ENCODE results near the gene KLF4.

Gene KLF4

GRCh38 chr9:107439991-107440456 lies 49.5 kb downstream of the KLF4 start:
- TF ChIP-seq CTCF (IDR thresholded peaks at IDR 0.05) = no peak
- intact Hi-C loops (cut with DNase I; ENCODE audit: low total_unique reads) = no loop called here
- no peaks in the 10 kb centered on the region for H3K27me3 ChIP-seq
- no peak overlapping the region for H3K27ac ChIP-seq
- no peak overlapping the region for H3K4me3 ChIP-seq
- no peak for DNase-seq
- no peaks in the 10 kb centered on the region for H3K4me1 ChIP-seq
- H3K36me3 ChIP-seq = no peaks in the 10 kb centered on the region
- H3K9me3 ChIP-seq = no peaks in the 10 kb centered on the region

- intact Hi-C loops (cut with DNase I; ENCODE audit: low total_unique reads) = no loop called here
- H3K9me3 ChIP-seq = no peaks in the 10 kb centered on the region
- H3K36me3 ChIP-seq = no peaks in the 10 kb centered on the region
- TF ChIP-seq CTCF (IDR thresholded peaks at IDR 0.05) = no peak
- H3K27me3 ChIP-seq = no peaks in the 10 kb centered on the region
- H3K4me3 ChIP-seq = no peak overlapping the region
- H3K4me1 ChIP-seq = no peaks in the 10 kb centered on the region
- DNase-seq = no peak
- no peak overlapping the region for H3K27ac ChIP-seq
These were observed 51.1 kb downstream of the KLF4 start for GRCh38 chr9:107438211-107439031.

GRCh38 chr9:107437716-107438115 lies 51.9 kb downstream of the KLF4 start:
- Histone ChIP-seq H3K4me3 (no peak overlapping the region), H3K4me1 (no peaks in the 10 kb centered on the region), H3K36me3 (no peaks in the 10 kb centered on the region), H3K27me3 (no peaks in the 10 kb centered on the region), H3K9me3 (no peaks in the 10 kb centered on the region), H3K27ac (no peak overlapping the region)
- no peak for DNase-seq
- no peak for TF ChIP-seq CTCF (IDR thresholded peaks at IDR 0.05)
- intact Hi-C loops (cut with DNase I; ENCODE audit: low total_unique reads) = no loop called here

- Histone ChIP-seq H3K9me3 (no peaks in the 10 kb centered on the region), H3K36me3 (no peaks in the 10 kb centered on the region), H3K27ac (no peak overlapping the region), H3K27me3 (no peaks in the 10 kb centered on the region), H3K4me3 (no peak overlapping the region), H3K4me1 (no peaks in the 10 kb centered on the region)
- TF ChIP-seq CTCF (IDR thresholded peaks at IDR 0.05) = no peak
- intact Hi-C loops (cut with DNase I; ENCODE audit: low total_unique reads) = no loop called here
- DNase-seq = no peak
These were observed 54.2 kb downstream of the KLF4 start for GRCh38 chr9:107435415-107435814.

Data from tibial artery (tissue), 4 donors.